T-helper 17 cell (primary cell): Measurements from ENCODE around the gene IAPP. TPM values are rescaled to one million over a fixed set of nuclear protein-coding genes. Genes with fewer than 3 reads are reported as not detected.
"Not testable (repeated sequence)": the region's sequence is repeated elsewhere in the genome, so short reads cannot be mapped to it uniquely, and the experiment has no call there.

ENCODE experiments used
- ATAC-seq: fragments of 150-1000 bp; cut with Tn5 transposase; 2 replicates; pipeline ENCODE4 v1.10.0; 2021; ENCODE audit warnings: mild to moderate bottlenecking, moderate library complexity
- DNase-seq, 3 donors: peaks; one replicate each; pipeline versions ENCODE4 v3.0.0 to v3.0.0-alpha.2; 2020 to 2021
- H3K9me3 ChIP-seq: one replicate; pipeline ENCODE4 v1.7.0; 2013; ENCODE audit warnings: low read length, mild to moderate bottlenecking; ENCODE audit not compliant: control insufficient read depth, poor library complexity, severe bottlenecking
- H3K27ac Mint-ChIP-seq: one replicate; pipeline ENCODE4 v1.8.0; 2022; ENCODE audit warnings: mild to moderate bottlenecking, moderate library complexity, mixed read lengths
- H3K27me3 Mint-ChIP-seq: one replicate; pipeline ENCODE4 v1.8.0; 2022; ENCODE audit warnings: mixed read lengths
- H3K36me3 Mint-ChIP-seq: one replicate; pipeline ENCODE4 v1.8.0; 2022; ENCODE audit warnings: low read depth, mixed read lengths
- H3K4me1 Mint-ChIP-seq: one replicate; pipeline ENCODE4 v1.8.0; 2022; ENCODE audit warnings: mild to moderate bottlenecking, mixed read lengths
- H3K4me3 Mint-ChIP-seq: one replicate; pipeline ENCODE4 v1.8.0; 2022; ENCODE audit warnings: mild to moderate bottlenecking, moderate library complexity, mixed read lengths
- total RNA-seq, 4 donors: library from RNA in 2 of 4; stranded (reverse) in 2 of 4; gene quantifications; one replicate each; pipeline ENCODE4 v1.2.3 and lab custom pipeline; 2022 to 2026

IAPP gene
- total RNA-seq, 2 donors from 2014 or later = not detected

- DNase-seq, H3K27ac Mint-ChIP-seq, H3K4me3 Mint-ChIP-seq, H3K36me3 Mint-ChIP-seq, H3K9me3 ChIP-seq, ATAC-seq: not testable (repeated sequence)
- Mint-ChIP-seq H3K27me3 (peaks cover 28% of the 10 kb centered on the region), H3K4me1 (peaks cover 10% of the 10 kb centered on the region)
These were observed 22.3 kb downstream of the IAPP start for GRCh38 chr12:21394828-21395626.

- Mint-ChIP-seq H3K27me3 (peaks cover 33% of the 10 kb centered on the region), H3K4me1 (no peaks in the 10 kb centered on the region), H3K4me3 (no peak overlapping the region), H3K27ac (no peak overlapping the region), H3K36me3 (peaks cover 5% of the 10 kb centered on the region)
- ATAC-seq = no peak
- no peak for DNase-seq
- H3K9me3 ChIP-seq = no peaks in the 10 kb centered on the region
These were observed 40.9 kb downstream of the IAPP start for GRCh38 chr12:21413369-21414277.

- Mint-ChIP-seq H3K27me3 (peaks cover 24% of the 10 kb centered on the region), H3K4me1 (no peaks in the 10 kb centered on the region), H3K4me3 (no peak overlapping the region), H3K27ac (no peak overlapping the region), H3K36me3 (peaks cover 7% of the 10 kb centered on the region)
- DNase-seq = no peak
- H3K9me3 ChIP-seq = no peaks in the 10 kb centered on the region
- ATAC-seq = no peak
These were observed 43.9 kb downstream of the IAPP start for GRCh38 chr12:21416511-21417121.

GRCh38 chr12:21418398-21418797 lies 45.7 kb downstream of the IAPP start:
- not testable (repeated sequence) for H3K27ac Mint-ChIP-seq, H3K4me3 Mint-ChIP-seq, H3K4me1 Mint-ChIP-seq, DNase-seq, H3K36me3 Mint-ChIP-seq, H3K9me3 ChIP-seq, ATAC-seq
- peaks cover 24% of the 10 kb centered on the region for H3K27me3 Mint-ChIP-seq

GRCh38 chr12:21419009-21419699 lies 46.5 kb downstream of the IAPP start:
- H3K4me1 Mint-ChIP-seq, ATAC-seq, H3K36me3 Mint-ChIP-seq, DNase-seq, H3K4me3 Mint-ChIP-seq, H3K9me3 ChIP-seq, H3K27ac Mint-ChIP-seq: not testable (repeated sequence)
- H3K27me3 Mint-ChIP-seq = peaks cover 24% of the 10 kb centered on the region

- no peaks in the 10 kb centered on the region for H3K4me1 Mint-ChIP-seq
- ATAC-seq = no peak
- H3K9me3 ChIP-seq = no peaks in the 10 kb centered on the region
- no peak overlapping the region for H3K27ac Mint-ChIP-seq
- peaks cover 8% of the 10 kb centered on the region for H3K36me3 Mint-ChIP-seq
- no peak for DNase-seq
- H3K4me3 Mint-ChIP-seq = no peak overlapping the region
- peaks cover 11% of the 10 kb centered on the region for H3K27me3 Mint-ChIP-seq
These were observed 55.5 kb downstream of the IAPP start for GRCh38 chr12:21428241-21428640.

Other genes with a start within 250 kb of the IAPP start
- not detected for gene SLCO1B1, start 241.7 kb upstream of the IAPP start, total RNA-seq
- gene SLCO1A2, start 38.0 kb upstream of the IAPP start, total RNA-seq = not detected
- gene PYROXD1, start 64.8 kb downstream of the IAPP start, total RNA-seq = 10 to 100 TPM; 53.9 to 57.5 TPM
- 10 to 100 TPM; 23.8 to 28.0 TPM for gene RECQL, start 128.7 kb downstream of the IAPP start, total RNA-seq
- 10 to 100 TPM; 31.2 to 38.3 TPM for gene GOLT1B, start 128.9 kb downstream of the IAPP start, total RNA-seq
- gene SPX, start 153.4 kb downstream of the IAPP start, total RNA-seq = 1 to 10 TPM in 1 of 2 donors, not detected in 1; 5.6 TPM
- under 1 TPM in 1 of 2 donors, not detected in 1; 0.15 TPM for gene GYS2, start 231.9 kb downstream of the IAPP start, total RNA-seq